DOHH2 (cell line): ENCODE results near the gene SNX24.

Experiments used
- CTCF ChIP-seq: fragments of 200-600 bp; sonication (generic); IDR thresholded peaks from one replicate; pipeline ENCODE4 v1.5.1; 2014; ENCODE audit warnings: antibody characterized with exemption, mild to moderate bottlenecking, low read depth, low read length; ENCODE audit not compliant: poor library complexity, severe bottlenecking
- EZH2phosphoT487 ChIP-seq: fragments of 200-600 bp; sonication (generic); IDR thresholded peaks from 2 replicates; pipeline ENCODE4 v1.6.1; 2017; ENCODE audit warnings: borderline replicate concordance, mild to moderate bottlenecking, antibody characterized with exemption, low read length, moderate library complexity, mixed read lengths

- TF ChIP-seq CTCF = no peak
- no peak for TF ChIP-seq EZH2phosphoT487
Observed at GRCh38 chr5:122874179-122874875, 28.9 kb downstream of the SNX24 start.
